DMS153 treated with DMSO at 0.1 percent for 48 hours (cell line): Measurements from ENCODE around the gene SURF2.
A peak's percentile ranks its signal among the peaks of the same experiment; 100 is the strongest.

Source experiments
- DNase-seq: peaks from one replicate; lab custom pipeline; 2025; ENCODE audit not compliant: unreplicated experiment; lab: John Stamatoyannopoulos, UW

SURF2 gene

DNA sequence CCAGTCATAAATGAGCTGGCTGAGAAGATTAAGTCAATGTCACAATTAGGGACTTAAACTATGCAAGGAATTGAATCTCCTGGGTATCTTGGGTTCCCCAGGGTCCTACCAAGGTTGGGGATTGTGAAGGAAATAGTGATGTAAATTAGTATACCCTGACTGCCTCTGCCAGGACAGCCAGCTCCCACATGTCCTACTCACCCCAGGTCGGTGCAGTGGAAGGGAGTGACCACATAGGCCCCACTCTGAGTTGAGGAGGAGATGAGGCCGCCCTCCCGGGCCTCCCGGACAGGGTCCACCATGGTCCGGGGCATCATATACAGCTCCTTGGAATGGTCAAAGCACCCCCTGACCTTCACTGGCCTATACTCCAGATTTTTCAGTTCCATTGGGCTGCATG is 2.8 kb upstream of the SURF2 start:
- DNase-seq = no peak

DNA sequence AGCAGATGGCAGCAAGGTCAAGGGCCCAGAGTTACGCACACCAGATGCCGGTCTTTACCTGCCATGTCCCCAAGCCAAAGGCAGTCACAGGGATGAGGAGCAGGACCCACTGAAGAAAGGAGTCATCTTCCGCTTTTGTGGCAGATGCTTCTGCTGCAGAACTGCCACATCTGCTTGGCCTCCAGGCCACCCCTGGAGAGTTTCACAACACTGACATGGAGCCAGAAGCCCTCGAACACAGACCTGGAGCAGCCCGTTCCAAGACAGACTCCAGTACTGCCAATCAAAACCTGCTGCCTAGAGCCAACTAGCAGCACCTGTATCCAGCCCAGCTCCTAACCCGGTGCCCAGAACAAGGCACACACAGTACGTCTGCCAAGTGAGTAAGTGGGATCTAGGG is 1.6 kb upstream of the SURF2 start:
- no peak for DNase-seq

- DNase-seq = no peak
These were observed 431 bp upstream of the SURF2 start for GRCh38 chr9:133355881-133356357.

DNA sequence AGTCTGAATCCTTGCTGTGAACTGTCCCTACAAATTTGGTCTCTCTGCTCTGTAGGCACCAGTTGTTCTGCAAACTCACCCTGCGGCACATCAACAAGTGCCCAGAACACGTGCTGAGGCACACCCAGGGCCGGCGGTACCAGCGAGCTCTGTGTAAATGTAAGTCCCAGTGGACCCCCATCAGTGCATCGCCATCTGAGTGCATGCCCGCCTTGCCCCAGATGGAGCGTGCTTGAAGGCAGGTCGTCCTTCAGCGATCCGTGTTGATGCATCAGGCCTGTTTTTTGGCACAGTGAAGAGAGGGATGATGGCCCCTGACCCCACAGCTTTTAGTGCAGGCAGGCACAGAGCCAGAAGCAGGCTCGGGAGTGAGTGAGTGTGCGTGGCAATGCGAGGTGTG is 1.3 kb downstream of the SURF2 start:
- no peak for DNase-seq

DNA sequence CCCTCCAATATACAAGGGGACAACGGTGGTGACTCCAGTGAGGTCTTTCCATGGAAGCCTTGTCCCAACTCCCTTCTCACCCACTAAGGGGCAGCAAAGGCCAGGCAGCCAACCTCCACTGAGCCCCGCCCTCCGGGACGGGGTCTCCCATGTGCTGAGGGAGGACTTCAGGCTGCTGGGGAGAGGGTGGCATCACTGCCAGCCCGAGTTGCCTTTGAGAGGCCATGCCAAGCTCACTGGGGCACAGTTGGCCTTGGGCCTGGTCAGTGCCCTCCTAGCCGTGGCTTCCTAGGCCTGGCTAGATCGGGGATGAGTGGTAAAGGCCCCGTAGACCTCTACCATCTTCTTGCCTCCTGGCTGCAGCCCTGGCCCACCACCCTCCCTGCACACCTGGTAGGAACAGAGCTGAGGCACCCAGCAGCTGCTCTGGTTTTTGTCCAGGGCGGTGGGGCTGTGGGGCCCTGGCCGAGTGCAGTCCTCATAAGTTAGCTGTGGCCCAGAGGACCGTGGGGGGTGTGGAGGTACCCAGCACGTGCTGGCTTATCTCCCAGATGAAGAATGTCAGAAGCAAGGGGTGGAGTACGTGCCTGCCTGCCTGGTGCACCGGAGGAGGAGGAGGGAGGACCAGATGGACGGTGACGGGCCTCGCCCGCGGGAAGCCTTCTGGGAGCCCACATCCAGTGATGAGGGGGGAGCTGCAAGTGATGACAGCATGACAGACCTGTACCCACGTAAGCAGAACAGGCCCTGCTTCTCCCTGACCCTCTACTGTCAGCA is 3.2 kb downstream of the SURF2 start:
- DNase-seq = no peak

DNA sequence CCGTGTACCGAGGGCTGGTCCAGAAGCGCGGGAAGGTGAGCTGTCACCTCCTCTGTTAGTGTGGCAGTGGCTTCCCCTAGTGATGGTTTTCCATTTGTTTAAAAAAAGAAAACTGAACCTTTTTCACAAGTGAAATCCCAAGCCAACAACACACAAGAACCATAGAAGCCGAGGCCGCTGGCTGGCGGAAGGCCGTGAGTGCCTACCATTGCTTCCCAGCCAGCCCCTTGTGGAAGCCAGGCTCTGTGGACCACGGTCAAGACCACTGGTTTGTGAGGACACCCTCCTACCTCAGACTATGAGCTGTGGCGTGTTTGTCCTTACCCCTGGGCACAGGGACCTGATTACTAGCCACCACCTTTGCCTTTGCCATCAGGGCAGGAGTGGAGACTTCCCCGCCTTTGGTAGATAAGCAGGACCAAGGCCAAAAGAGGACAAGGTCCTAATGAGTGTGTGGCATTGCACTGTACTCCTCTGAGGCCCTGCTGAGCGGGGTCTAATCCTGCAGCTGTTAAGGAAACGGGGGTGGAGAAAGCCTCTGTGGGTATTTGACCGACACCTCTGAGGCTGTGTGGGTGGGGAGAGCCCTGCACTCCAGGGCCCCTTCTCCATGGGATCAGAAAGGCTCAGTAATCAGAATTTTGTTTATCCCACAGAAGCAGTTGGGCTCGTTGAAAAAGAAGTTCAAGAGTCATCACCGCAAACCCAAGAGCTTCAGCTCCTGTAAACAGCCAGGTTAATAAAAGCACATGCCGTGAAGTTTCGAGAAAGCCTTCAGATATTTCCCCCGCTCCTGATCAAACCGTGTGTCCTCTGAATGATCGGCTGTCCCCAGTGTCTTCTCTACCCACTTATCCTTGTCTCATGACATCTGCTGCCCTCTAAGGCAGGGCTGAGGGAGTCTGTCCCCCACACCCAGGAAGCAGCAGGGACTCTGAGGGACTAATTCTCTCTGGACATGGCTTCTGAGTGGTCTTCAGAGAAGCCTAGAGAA is 4.3 kb downstream of the SURF2 start:
- no peak for DNase-seq

GRCh38 chr9:133361507-133362092 is 5.2 kb downstream of the SURF2 start:
- DNase-seq = no peak

- no peak for DNase-seq
These were observed 6.2 kb downstream of the SURF2 start for GRCh38 chr9:133362359-133363044.

DNA sequence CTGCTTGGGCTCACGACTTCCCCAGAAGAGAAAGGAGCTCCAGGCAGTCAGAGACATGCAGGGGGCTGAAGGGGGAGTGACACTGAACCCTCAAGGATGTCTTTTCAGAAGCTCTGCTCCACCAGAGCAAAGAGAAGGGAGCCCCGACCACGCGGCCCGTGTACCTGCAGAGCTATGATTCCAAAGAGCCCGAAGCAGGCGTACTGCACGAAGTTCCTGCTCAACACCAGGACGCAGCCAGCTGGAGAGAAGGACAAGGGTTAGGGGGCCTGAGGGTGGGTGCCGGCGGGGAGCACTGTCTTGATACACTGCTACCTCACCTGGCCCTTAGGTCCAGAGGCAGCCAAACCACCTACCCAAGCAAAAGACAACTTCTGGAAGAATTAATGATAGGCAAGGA is 10.1 kb downstream of the SURF2 start:
- no peak for DNase-seq

DNA sequence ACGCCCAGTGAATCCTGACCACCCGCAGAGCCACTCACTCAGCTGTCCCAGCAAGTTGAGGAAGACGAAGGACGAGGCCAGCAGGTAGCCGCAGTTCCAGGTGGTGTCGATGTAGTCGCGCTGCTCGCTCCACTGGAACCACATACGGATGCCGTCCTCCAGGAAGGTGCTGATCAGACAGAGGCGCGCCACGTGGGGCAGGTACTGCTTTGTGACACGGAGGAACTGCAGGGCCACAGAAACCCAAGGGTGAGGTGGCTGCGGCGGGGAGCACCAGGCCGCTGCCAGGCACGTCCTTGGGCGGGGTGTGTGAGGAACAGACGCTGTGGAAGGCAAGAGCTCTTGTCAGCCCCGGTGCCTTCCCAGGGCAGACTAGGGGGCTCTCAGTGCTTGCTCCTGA is 10.9 kb downstream of the SURF2 start:
- no peak for DNase-seq

GRCh38 chr9:133367778-133368177 is 11.4 kb downstream of the SURF2 start:
- no peak for DNase-seq

GRCh38 chr9:133368249-133368881 is 12.0 kb downstream of the SURF2 start:
- DNase-seq = peak; percentile 71

- DNase-seq = no peak
These were observed 13.1 kb downstream of the SURF2 start for GRCh38 chr9:133369422-133369821.

GRCh38 chr9:133369933-133370332 is 13.6 kb downstream of the SURF2 start:
- DNase-seq = no peak

DNA sequence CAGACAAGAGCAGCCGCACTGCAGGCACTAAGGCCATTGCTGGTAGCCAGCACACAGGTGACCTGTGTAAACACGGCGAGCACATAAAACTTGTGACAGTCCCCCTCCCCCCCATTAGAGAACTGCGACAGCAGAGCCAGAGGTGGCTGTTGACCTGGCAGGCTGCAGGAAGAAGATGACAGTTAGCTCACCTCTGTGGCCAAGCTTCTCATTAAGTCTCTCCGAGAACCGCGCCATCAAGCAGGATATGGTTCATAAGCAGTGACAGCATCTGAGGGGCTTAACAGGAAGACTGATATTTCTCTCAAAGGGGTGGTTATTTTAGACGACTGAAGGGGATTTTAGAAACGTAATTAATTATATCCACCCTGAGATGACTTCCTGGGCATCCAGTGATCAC is 14.3 kb downstream of the SURF2 start:
- DNase-seq = no peak

DNA sequence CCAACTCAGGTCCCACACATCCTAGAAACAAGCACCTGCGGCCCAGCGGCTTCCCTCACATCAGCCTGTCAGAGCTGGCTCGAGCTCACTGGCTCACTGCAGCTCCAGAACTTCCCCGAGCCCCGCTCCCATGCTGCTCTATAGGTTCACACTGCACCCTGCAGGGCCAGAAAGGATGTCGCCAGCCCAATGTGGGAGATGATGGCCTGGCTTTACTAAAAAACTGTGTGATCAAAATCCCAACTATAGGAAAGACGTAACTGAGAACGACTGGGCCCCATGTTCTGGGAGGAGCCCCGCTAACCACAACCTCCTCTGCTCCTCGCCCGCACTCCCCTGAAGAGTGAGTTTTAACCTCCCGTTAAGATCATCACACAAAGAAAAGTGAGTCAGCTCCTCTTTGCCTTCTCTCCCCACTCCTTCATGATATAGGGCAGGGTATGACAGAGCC is 14.9 kb downstream of the SURF2 start:
- DNase-seq = no peak

GRCh38 chr9:133372144-133372543 is 15.8 kb downstream of the SURF2 start:
- no peak for DNase-seq

DNA sequence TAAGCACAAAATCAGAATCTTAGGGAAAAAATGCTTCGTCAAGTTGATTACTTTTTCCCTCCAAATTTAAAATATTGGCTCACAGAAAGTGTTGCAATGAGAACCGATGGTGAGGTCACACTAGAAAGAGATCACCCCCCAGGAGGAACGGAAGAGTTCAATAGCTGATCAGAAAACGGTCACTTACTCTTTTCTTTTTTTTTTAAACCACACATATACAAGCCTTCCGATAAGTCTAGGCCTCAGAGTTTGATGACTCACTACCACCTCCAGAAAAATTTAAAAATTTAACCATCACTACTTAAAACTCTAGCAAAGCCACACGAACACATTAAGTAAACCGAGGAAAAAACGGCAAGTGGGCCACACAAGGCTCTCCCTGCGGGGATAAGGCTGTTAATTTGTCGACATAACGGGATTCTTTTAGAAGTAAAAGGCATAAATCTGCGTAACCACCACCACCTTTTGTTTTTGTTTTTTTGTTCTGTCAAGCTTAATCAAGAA is 18.3 kb downstream of the SURF2 start:
- DNase-seq = no peak

DNA sequence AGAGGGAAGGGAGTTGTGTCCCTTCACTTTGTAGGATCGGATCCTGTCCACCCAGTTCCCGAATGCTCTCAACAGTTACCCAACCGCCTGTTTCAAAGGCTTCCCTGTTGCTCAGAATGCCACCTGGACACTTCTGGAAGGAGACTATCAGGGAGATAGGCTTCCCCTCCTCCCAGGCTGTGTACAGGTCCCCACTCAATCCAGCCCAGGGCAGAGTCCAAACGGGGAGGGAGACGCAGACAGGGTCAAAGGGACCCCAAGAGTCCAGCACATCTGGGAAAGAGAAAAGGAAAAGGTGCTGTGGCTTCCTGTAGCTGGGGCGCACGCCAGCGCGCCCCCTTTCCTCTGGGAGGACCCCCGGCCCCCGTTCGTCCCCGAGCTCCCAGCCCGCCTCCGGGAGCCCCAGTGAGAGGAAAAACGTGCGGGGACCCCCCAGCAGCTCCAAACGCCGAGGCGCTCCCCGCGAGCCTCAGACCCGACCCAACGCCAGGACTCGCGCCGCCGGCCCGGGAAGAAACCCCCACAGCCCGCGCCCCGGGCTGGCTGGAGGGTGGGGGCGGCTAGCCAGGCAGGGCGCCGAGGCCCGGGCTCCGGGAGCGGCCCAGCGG is 18.9 kb downstream of the SURF2 start:
- peak; percentile 15 for DNase-seq
